Breast epithelium (tissue), 4 donors: ENCODE data around the gene DMD. TPM values are rescaled to one million over a fixed set of nuclear protein-coding genes. Genes with fewer than 3 reads are reported as not detected.

Source experiments
- DNase-seq, 2 donors: peaks; one replicate each; pipeline ENCODE4 v3.0.0-alpha.2; 2019; ENCODE audit warnings: low spot score in 2 of 2
- H3K27ac ChIP-seq, 2 donors: fragments of 200-600 bp; sonication (generic) in 1 of 2; one replicate each; pipeline ENCODE4 v1.5.1; 2016 to 2019; ENCODE audit warnings: mild to moderate bottlenecking in 1 of 2
- H3K27me3 ChIP-seq, 2 donors: fragments of 200-600 bp; sonication (generic) in 1 of 2; one replicate each; pipeline versions ENCODE4 v1.5.1 to v1.6.0; 2017 to 2019; ENCODE audit warnings: control low read depth in 1 of 2, mild to moderate bottlenecking in 1 of 2
- H3K36me3 ChIP-seq: fragments of 200-600 bp; one replicate; pipeline ENCODE4 v1.5.1; 2019
- H3K4me1 ChIP-seq, 2 donors: fragments of 200-600 bp; sonication (generic); one replicate each; pipeline ENCODE4 v1.5.1; 2016 to 2019; ENCODE audit warnings: control low read depth in 1 of 2
- H3K4me3 ChIP-seq, 3 donors: fragments of 200-600 bp; sonication (generic); 1 replicate in 2 of 3; 2 replicates in 1 of 3; pipeline ENCODE4 v1.5.1; 2016 to 2019; ENCODE audit warnings: mild to moderate bottlenecking in 3 of 3, moderate library complexity in 2 of 3
- H3K9me3 ChIP-seq, 2 donors: fragments of 200-600 bp; sonication (generic) in 1 of 2; one replicate each; pipeline ENCODE4 v1.5.1; 2016 to 2019; ENCODE audit warnings: control low read depth in 1 of 2
- CTCF ChIP-seq, 3 donors: fragments of 450-650 bp; IDR thresholded peaks; one replicate each; pipeline ENCODE4 v1.5.1; 2016 to 2017; ENCODE audit warnings: antibody characterized with exemption in 3 of 3, mild to moderate bottlenecking in 3 of 3, moderate library complexity in 3 of 3
- POLR2A ChIP-seq: fragments of 450-650 bp; IDR thresholded peaks from one replicate; pipeline ENCODE4 v1.6.1; 2016; ENCODE audit warnings: antibody characterized with exemption, mild to moderate bottlenecking, moderate library complexity
- POLR2AphosphoS5 ChIP-seq, 3 donors: sonication (generic); formaldehyde crosslinking; IDR thresholded peaks; one replicate each; pipeline ENCODE4 v1.6.1; 2017; ENCODE audit warnings: antibody characterized with exemption in 3 of 3
- intact Hi-C: fragments of 100-400 bp; cut with DNase I; formaldehyde crosslinking; loops from one replicate; pipeline ENCODE4 v1.15.1; 2023; ENCODE audit warnings: low total_unique reads
- total RNA-seq, 3 donors: library from RNA; depleted of rRNA; stranded (reverse); fragments of >200 nt; gene quantifications; one replicate each; pipeline ENCODE4 v1.1.0, GENCODE V29; 2016

DMD gene
- total RNA-seq, 3 donors from 2014 or later = 57.0 to 135 (median 65.2) TPM

GRCh38 chrX:32893751-32894150, 317.6 kb downstream of the DMD start:
- no peaks in the 10 kb centered on the region for H3K9me3 ChIP-seq
- intact Hi-C loops = no loop called here
- H3K4me3 ChIP-seq = no peak overlapping the region
- H3K36me3 ChIP-seq = no peaks in the 10 kb centered on the region
- H3K27ac ChIP-seq = no peak overlapping the region
- peaks cover 0 to 21% of the 10 kb centered on the region in 2 donors for H3K27me3 ChIP-seq
- TF ChIP-seq CTCF (IDR thresholded peaks at IDR 0.05) (no peak), POLR2AphosphoS5 (IDR thresholded peaks at IDR 0.05) (no peak), POLR2A (no peak)
- DNase-seq = no peak
- no peaks in the 10 kb centered on the region for H3K4me1 ChIP-seq

- intact Hi-C loops = no loop called here
- Histone ChIP-seq H3K36me3 (no peaks in the 10 kb centered on the region), H3K4me1 (no peaks in the 10 kb centered on the region), H3K9me3 (no peaks in the 10 kb centered on the region), H3K27ac (peak overlapping the region; percentile 8 to 55), H3K27me3 (peaks cover 0 to 9% of the 10 kb centered on the region in 2 donors), H3K4me3 (no peak overlapping the region)
- DNase-seq = peak in 1 of 2 donors; percentile 69
- TF ChIP-seq POLR2AphosphoS5 (IDR thresholded peaks at IDR 0.05) = no peak
These were observed 333.8 kb downstream of the DMD start for GRCh38 chrX:32877592-32877991.

GRCh38 chrX:32874839-32875238, 336.5 kb downstream of the DMD start:
- no peak overlapping the region for H3K4me3 ChIP-seq
- no peak for TF ChIP-seq POLR2AphosphoS5 (IDR thresholded peaks at IDR 0.05)
- TF ChIP-seq POLR2A = no peak
- TF ChIP-seq CTCF (IDR thresholded peaks at IDR 0.05) = no peak
- H3K36me3 ChIP-seq = no peaks in the 10 kb centered on the region
- H3K27me3 ChIP-seq = peaks cover 0 to 9% of the 10 kb centered on the region in 2 donors
- no peak for DNase-seq
- intact Hi-C loops = no loop called here
- no peaks in the 10 kb centered on the region for H3K9me3 ChIP-seq
- no peaks in the 10 kb centered on the region for H3K4me1 ChIP-seq
- no peak overlapping the region for H3K27ac ChIP-seq

GRCh38 chrX:32873786-32874185, 337.6 kb downstream of the DMD start:
- Histone ChIP-seq H3K27ac (no peak overlapping the region), H3K4me3 (no peak overlapping the region), H3K36me3 (no peaks in the 10 kb centered on the region), H3K9me3 (no peaks in the 10 kb centered on the region), H3K4me1 (no peaks in the 10 kb centered on the region), H3K27me3 (peaks cover 0 to 10% of the 10 kb centered on the region in 2 donors)
- TF ChIP-seq POLR2A (no peak), CTCF (IDR thresholded peaks at IDR 0.05) (no peak), POLR2AphosphoS5 (IDR thresholded peaks at IDR 0.05) (no peak)
- intact Hi-C loops = no loop called here
- no peak for DNase-seq

- no peak for DNase-seq
- H3K4me1 ChIP-seq = no peaks in the 10 kb centered on the region
- H3K27me3 ChIP-seq = peaks cover 0 to 19% of the 10 kb centered on the region in 2 donors
- TF ChIP-seq POLR2AphosphoS5 (IDR thresholded peaks at IDR 0.05) = no peak
- no peak for TF ChIP-seq CTCF (IDR thresholded peaks at IDR 0.05)
- TF ChIP-seq POLR2A = no peak
- H3K27ac ChIP-seq = peak overlapping the region; percentile 33 to 39
- no peak overlapping the region for H3K4me3 ChIP-seq
- H3K9me3 ChIP-seq = no peaks in the 10 kb centered on the region
- intact Hi-C loops = no loop called here
- H3K36me3 ChIP-seq = no peaks in the 10 kb centered on the region
These were observed 339.7 kb downstream of the DMD start for GRCh38 chrX:32871636-32872035.

- TF ChIP-seq CTCF (IDR thresholded peaks at IDR 0.05) = no peak
- no peak for TF ChIP-seq POLR2AphosphoS5 (IDR thresholded peaks at IDR 0.05)
- no peak for TF ChIP-seq POLR2A
- no peak overlapping the region for H3K27ac ChIP-seq
- DNase-seq = no peak
- H3K4me1 ChIP-seq = no peaks in the 10 kb centered on the region
- H3K4me3 ChIP-seq = no peak overlapping the region
- H3K27me3 ChIP-seq = peaks cover 0 to 10% of the 10 kb centered on the region in 2 donors
- intact Hi-C loops = no loop called here
- H3K36me3 ChIP-seq = no peaks in the 10 kb centered on the region
- H3K9me3 ChIP-seq = no peaks in the 10 kb centered on the region
These were observed 342.8 kb downstream of the DMD start for GRCh38 chrX:32868524-32868895.
